ENCODE data around the gene ANKRD13B.

- no peak for TF ChIP-seq CTCF (IDR thresholded peaks at IDR 0.05)
- TF ChIP-seq ZFX (IDR thresholded peaks at IDR 0.05; ENCODE audit: borderline replicate concordance) = no peak
These were observed 14.1 kb upstream of the ANKRD13B start for GRCh38 chr17:29578626-29579485.
